HG03064 (cell line): ENCODE data around the gene GPR78.
"Not testable (repeated sequence)": the region's sequence is repeated elsewhere in the genome, so short reads cannot be mapped to it uniquely, and the experiment has no call there.

Experiments used
- ATAC-seq: cut with Tn5 transposase; IDR thresholded peaks from one replicate; pipeline ENCODE4 v1.9.1; 2021; ENCODE audit warnings: low read depth; ENCODE audit not compliant: unreplicated experiment

The GPR78 gene

DNA sequence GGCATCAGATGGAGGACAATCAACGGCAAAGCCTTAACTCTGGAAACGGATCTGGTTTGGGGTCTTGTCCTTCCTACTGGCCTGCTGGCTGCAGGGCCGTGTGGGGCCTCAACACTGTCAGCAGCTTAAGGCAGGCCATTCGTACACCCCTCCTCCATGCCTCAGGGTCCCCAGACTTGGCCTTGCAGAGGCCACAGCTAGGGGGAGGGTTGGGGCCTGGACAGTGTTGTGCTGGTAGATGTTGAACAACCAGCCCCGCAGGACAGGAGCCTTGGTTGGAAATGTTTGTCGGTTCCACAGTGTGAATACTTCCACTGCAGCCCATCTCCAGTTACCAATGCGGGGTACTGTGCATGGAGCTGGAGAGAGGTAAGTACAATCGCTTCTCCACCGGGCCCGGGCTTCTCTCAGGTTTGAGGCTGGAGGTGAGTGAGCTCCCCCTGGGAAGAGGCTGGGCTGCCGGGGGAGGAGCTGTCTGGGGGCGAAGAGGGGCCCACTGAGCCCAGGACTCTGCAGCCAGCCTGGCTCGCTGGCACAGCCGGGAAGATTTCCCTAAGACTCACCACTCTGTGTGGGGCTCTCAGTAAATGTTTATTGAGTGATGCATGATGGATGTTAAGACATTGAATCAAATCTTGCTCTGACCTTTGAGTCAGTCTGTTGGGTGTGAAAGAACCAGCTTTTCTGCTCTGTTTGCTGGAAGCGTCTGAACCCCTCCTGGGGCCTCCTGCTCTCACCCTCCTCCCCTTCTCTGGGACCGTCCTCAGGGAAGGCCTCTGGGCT, 19.7 kb upstream of the GPR78 start:
- no peak for ATAC-seq

DNA sequence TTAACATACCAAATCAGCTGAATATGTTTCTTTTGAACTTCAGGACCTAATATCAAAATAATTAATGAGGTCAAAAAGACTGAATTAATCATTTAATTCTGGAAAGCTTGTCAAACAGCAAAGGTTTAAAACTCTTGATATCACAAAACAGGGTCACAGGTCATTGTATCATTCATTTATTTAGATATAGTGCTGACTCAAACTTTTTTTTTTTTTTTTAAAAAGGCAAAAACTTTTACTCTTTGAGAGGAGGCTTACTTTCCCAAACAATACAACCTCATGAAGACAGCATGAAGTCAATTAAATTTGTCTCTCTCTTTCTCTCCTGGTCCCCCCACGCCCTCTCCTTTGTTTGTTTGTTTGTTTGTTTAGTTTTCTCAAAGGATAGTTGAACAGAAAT, 15.6 kb upstream of the GPR78 start:
- ATAC-seq: no peak

DNA sequence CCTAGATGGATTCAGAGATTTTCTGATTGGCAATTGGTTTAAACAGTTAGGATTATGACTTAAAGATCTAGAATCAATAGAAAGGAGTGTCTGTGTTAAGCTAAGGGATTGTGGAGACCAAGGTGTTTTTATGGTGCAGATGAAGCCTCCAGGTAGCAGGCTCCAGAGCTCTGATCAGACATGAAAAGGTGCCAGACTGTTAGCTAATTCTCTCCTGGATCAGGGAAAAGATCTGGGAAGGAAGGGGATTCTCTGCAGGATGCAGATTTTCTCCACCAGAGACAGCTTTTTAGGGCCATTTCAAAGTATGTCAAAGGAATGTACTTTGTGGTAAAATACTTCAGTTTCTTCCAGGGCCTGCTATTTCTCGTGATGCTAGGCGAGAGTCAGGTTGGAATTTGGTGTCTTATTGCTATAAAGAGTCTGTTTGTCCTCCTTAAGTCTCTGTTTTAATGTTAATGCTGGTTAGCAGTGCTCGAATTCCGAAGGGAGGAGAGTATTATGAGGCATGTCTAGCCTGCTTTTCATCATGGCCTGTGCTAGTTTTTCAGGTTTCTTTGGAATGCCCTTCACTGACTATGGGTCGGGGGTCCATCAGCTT, 12.0 kb upstream of the GPR78 start:
- ATAC-seq: no peak

DNA sequence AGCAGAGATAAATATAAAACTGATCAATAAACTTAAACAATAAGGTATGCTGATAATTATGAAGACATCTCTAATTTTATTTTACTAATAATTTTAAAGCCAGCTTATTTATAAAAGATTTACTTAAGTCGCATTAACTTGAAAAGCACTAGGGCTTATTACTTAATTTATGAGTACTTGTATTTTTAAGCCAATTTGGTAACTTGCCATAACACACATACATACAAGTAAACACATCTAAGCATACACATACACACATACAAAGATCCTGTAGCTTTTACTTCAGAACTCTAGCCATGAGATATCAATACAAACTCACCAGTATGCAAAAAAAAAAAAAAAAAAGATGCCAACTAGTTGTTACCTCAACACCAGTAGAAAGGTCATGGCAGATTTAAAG, 10.0 kb upstream of the GPR78 start:
- no peak for ATAC-seq

DNA sequence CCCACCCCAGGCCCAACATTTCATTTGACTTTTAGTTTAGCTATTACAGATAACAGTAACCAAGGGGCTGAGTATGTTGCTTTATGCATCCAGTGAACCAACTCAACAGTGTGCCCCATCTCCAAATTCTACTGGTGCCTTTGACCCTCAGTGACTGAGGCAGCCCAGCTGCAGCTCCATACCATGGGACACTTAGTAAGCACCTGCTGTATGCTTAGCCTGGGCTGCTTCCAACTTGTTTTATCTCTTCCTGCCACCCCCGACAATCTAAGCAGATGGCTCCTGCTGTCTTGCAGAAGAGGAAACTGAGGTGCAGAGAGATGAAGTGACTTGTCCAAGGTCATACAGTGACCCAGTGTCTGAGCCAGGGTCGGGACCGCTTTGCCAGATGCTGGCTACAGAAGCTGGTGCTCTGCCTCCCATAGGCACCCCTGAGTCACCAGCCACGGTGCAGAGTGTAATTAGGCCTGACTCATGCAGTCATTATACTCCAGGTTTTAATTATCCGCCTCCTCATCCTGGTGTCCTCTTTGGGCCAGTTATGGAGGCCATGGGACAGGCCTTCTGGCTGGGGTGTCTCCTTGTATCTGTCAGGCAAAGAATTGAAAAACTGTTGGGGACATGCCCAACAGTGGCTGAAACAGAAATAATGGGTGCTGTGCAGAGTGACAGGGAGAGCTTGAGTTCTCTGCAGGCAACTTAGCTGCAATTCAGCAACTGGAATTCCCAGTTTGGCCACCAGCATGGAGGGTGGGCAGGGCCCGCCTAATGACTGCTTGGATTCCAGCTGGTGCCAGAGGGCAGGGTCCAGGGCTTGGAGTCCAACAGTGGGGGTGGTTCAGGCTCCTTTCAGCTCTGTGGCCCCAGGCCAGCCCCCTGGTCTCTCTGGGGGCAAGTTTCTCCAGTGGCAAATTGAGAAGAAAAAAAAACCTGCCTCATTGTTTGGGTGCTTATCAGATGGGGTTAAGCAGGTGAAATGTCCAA, 8.2 kb upstream of the GPR78 start:
- no peak for ATAC-seq

DNA sequence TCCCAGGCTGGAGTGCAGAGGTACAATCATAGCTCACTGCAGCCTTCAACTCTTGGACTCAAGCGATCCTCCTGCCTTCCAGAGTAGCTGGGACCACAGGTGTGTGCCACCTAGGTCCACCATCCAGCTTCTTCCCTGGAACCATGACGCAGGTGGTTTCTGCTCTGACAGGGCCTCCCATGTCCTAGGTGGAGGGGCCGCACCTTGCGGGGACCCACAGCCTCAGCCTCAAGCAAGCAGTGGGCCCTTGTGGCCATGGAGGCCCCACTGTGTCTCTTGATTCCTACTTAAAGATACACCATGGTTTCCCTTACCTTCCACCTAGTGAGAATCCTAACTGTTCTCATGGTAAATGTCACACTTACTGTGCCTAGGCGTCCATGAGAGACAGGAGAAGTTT, 6.9 kb upstream of the GPR78 start:
- ATAC-seq: no peak

DNA sequence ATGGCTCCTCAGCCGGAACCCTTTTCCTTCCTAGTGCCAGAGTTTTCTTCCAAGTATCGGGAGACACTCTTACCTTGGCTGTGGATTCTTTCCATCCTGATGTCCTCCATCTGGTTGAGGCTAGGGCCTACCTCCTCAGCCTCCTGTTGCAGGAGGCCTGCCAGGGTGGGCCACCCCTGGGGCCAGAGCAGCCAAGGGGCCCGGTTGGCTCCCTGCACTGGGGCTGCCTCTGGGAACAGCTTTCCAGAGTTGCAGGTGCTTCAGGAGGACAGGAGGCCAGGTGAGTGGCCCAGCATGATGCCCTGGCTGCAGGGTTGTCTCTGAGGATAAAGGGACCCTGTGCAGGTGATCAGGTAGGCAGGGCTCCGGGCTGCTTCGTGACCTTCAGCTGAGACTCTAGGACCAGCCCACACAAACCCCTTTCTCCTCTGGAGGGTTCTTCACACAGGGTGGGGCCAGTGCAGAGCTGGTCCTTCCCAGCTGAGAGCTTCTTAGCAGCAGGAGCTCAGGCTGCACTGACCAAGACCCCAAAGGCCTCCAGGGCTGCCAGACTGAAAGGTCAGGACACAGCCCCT, 5.3 kb upstream of the GPR78 start:
- no peak for ATAC-seq

DNA sequence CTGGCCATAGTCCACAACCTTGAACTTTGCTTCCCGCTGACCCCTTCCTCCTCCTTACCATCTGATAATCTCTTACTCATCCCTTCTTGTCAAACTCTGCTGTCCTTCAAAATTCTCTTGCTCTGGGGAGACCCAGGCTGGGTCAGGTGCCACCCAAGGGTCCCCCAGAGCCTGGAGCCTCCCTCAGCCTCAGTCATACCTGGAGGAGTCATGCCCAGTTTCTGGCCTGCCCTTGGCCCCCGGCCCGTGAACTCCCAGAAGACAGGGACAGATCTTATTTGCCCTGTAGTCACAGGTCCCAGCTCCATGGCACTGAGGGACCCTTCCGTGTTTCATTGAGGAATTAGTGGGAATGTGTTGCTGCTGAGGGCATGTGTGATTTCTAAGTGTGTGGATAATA, 4.7 kb upstream of the GPR78 start:
- no peak for ATAC-seq

DNA sequence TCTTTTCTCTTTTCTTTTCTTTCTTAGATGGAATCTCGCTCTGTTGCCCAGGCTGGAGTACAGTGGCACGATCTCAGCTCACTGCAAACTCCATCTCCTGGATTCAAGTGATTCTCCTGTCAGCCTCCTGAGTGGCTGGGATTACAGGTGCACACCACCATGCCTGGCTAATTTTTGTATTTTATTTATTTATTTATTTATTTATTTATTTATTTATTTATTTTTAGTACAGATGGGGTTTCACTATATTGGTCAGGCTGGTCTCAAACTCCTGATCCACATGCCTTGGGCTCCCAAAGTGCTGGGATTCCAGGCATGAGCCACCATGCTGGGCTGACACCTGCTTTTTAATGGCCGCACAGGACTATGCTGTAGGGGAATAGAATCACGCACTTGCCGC, 3.6 kb upstream of the GPR78 start:
- ATAC-seq: not testable (repeated sequence)

DNA sequence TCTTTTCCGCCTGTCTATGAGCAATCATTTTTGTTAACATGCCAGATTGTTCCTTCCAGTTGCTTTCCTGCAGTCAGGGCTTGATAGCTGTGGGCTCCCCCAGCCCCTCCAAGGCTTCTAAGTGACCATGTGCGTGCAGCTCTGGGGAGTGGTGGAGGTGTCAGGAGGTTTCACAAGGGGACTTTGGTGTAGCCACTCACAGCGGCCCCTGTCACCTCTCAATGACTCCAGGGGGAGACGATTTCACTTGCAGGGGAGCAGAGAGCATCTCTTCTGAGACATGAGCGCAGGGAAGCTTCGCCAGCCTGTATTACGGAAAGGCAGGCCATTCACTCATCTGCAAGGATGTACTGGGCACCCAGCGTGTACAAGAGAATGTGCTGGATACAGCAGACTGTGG, 3.1 kb upstream of the GPR78 start:
- ATAC-seq: no peak

DNA sequence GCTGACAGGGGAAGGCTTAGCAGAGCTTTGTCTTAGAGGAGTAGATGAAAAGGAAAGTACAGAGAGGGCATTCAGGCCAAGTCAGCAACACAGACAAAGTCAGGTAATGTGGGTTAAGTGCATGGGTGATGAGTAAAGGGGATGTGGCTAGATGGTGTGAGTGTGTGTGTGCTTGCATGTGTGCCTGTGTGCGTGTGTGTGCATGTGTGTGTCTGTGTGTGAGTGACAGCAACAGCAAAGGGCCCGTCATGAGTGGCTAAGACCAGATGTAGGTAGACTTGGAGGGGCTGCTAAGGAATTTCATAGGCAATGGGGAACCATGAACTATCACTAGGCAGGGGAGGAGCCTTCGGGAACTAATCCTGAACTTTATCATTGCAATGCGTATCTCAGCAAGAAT, 2.2 kb upstream of the GPR78 start:
- ATAC-seq: no peak

DNA sequence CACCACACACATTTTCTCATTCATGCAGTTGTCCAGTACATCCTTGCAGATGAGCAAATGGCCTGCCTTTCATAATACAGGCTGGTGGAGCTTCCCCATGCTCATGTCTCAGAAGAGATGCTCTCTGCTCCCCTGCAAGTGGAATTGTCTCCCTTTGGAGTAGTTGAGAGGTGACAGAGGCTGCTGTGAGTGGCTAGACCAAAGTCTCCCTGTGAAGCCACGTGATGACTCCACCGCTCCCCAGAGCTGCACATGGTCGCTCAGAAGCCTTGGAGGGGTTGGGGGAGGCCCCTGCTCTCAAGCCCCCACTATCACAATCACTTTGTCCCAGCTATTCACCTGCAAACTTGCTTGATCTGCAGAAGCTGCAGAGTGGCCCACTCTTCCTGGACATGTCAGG, 1.5 kb upstream of the GPR78 start:
- ATAC-seq: no peak

DNA sequence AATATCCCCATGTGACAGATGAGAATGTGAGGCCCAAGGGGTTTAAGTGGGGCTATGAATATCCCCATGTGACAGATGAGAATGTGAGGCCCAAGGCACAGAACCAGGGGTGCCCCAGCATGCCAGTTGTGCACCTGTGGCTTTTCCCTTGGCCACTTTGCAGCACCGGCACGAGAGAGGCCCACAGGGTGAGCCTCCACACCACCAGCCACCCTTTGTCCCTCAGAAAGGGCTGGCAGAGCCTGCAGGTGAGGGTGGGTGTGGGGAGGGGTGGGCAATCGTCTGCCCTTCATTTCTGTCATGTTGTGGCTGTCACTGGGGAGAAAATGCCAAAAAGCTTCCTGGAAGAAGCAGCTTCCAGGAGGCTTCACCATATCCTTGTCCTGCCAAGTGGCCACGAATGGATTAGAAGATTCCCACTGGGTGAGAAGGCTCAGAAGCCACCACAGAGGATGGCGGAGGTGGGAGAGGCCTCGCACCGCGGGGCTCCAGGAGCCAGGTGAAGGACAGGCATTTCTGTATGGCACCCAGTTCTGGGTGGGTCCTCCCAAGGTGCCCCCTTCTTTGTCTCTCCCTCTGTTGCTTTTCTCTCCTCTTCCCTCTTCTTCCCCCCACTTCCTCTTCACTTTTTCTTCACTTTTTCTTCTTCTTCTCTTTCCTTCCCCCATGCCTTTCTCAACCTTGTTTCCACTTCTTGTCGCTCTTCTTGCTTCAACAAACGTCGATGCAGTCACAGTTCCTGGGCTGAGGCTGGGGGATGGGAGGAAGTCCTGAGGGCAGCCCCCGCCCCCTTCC, 469 bp upstream of the GPR78 start:
- no peak for ATAC-seq

DNA sequence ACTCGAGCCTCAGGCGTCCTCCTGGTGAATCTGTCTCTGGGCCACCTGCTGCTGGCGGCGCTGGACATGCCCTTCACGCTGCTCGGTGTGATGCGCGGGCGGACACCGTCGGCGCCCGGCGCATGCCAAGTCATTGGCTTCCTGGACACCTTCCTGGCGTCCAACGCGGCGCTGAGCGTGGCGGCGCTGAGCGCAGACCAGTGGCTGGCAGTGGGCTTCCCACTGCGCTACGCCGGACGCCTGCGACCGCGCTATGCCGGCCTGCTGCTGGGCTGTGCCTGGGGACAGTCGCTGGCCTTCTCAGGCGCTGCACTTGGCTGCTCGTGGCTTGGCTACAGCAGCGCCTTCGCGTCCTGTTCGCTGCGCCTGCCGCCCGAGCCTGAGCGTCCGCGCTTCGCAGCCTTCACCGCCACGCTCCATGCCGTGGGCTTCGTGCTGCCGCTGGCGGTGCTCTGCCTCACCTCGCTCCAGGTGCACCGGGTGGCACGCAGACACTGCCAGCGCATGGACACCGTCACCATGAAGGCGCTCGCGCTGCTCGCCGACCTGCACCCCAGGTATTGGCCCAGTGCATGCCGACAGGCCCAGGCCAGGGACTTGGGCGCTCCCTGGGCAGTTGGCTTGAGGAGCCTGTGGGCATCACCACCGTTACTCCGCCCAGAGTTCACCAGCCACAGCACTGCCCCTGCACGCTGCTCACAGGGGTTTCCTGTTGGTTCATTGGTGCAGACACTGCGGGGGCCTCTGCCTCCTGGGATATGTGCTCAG, 1.1 kb downstream of the GPR78 start:
- ATAC-seq: no peak

DNA sequence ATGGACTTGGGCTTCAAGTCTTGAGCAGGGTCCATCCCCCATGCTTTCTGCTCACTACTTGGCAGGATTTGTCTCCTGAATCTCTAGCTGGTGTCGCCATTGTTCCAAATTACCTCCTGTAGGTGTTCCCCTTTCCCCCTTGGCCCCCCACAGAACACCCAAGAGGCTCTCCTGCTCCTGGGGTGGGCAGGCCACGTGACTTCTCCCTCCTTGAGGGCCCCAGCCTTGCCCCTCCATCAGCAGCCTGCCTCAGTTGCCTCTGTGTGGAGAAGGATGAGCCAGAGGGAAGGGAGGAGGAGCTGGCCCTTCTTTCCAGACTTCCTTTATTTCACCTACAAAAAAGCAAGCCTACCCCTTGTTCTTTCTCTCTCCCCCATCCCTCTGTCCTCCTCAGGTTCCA, 1.8 kb downstream of the GPR78 start:
- no peak for ATAC-seq

DNA sequence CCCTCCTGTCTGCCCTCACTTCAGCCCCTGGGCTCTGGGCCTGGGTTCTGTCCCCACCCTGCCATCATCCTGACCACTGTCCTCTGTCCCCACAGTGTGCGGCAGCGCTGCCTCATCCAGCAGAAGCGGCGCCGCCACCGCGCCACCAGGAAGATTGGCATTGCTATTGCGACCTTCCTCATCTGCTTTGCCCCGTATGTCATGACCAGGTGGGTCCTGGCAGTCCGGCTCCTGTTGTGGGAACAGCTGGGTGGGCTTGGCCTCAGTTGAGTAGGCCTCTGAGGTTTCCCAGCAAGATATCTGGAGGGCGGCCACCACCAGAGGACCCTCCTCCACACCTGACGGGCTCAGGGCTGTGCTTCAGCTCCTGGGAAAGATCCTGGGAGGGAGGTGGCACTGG, 2.2 kb downstream of the GPR78 start:
- no peak for ATAC-seq

DNA sequence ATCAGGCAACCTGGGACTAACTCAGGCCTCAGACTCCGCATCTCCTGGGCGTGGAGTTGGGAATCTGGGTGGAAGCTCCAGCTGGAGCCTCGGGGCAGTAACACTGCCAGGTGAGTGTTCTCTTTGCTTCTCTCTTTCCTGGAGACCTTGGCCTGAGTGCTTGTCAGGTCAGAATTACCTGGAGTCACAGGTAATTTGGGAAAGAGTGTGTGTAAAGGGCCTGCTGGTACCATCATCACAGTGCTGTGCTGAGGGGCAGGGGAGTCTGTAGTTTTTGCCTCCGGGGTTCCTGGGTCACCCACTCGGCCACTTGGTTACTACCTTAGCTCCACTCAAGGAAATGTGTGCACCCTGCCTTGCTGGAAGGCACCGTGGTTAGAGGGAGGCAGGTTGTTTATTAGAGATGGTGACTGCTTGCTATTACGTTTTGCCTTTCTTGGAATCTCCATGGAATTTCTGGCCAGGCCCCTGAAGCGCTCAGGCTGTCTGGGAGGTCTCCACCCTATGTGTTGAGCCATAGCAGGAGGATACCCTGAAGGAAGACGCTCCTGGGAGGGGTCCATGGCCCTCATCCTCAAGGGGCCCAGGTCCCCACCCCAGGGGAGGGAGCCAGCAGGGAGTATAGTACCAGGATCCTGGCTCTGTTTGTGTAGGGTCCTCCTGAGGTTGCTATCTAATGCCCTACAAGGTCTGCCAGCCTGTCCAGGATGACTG, 2.9 kb downstream of the GPR78 start:
- ATAC-seq: no peak

DNA sequence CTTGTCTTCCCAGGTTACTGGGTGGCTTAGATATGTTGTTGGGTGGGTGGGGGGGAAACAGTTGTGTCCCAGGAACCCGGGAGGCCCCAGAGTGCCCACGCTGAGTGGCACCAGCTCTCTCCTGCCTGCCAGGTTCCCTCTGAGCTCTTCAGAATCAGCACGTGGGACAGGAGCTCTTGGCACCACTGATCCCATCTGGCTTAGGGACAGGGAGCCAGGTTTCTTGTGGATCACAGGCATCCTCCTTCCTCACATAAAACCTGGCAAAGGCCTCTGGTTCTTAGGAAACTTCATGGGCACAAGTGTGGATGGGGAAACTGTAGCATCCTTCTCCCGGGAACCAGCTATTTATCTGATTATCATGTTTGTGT, 3.4 kb downstream of the GPR78 start:
- ATAC-seq: no peak

DNA sequence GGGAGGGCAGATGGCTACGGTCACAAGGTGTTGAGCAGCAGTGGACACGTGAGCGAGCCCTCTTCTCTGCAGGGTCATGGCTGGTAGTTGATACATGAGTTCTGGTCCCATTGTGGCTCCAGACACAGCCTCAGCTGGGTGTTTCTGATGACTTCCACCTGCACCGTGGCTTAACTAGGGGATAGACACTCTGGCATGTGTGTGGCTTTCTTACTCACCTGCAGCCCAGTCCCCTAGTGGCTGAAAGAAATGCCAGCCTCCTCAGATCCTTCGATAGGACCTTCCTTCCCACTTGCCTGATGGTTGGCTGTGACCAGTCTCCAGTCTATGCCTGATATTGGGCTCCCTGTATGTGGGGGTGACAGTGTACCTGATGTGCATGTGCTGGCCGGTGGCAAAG, 5.0 kb downstream of the GPR78 start:
- no peak for ATAC-seq
